ENCODE measurements around the gene ZCCHC12. TPM values are rescaled to one million over a fixed set of nuclear protein-coding genes. Genes with fewer than 3 reads are reported as not detected.

ZCCHC12 gene
- polyA plus RNA-seq, 1 donor, result 9.1 TPM

- H3K4me1 ChIP-seq (ENCODE audit: control insufficient read depth, insufficient read depth, low read length), result no peaks in the 10 kb centered on the region
- WGBS (ENCODE audit: insufficient coverage, low lambda C conversion rate), result no CpG with 5 or more reads among the region's 22 CpGs
- no peaks in the 10 kb centered on the region for H3K9me3 ChIP-seq (ENCODE audit: control insufficient read depth, low read depth, low read length)
- peaks cover 69% of the 10 kb centered on the region for H3K27me3 ChIP-seq (ENCODE audit: control insufficient read depth, insufficient read depth, low read length)
- H3K27ac ChIP-seq (ENCODE audit: low read length), result no peak overlapping the region
- H3K36me3 ChIP-seq (ENCODE audit: control insufficient read depth, insufficient read depth, low read length), result no peaks in the 10 kb centered on the region
- H3K4me3 ChIP-seq (ENCODE audit: low read length), result peak overlapping the region; percentile 32
- no peak for DNase-seq
Measured at GRCh38 chrX:118824173-118824730, 628 bp downstream of the ZCCHC12 start.

GRCh38 chrX:118825227-118825626 lies 1.6 kb downstream of the ZCCHC12 start:
- Histone ChIP-seq H3K9me3 (ENCODE audit: control insufficient read depth, low read depth, low read length) (no peaks in the 10 kb centered on the region), H3K27ac (ENCODE audit: low read length) (no peak overlapping the region), H3K36me3 (ENCODE audit: control insufficient read depth, insufficient read depth, low read length) (no peaks in the 10 kb centered on the region), H3K4me1 (ENCODE audit: control insufficient read depth, insufficient read depth, low read length) (no peaks in the 10 kb centered on the region), H3K27me3 (ENCODE audit: control insufficient read depth, insufficient read depth, low read length) (peaks cover 69% of the 10 kb centered on the region), H3K4me3 (ENCODE audit: low read length) (no peak overlapping the region)
- no peak for DNase-seq
- no CpG with 5 or more reads among the region's 16 CpGs for WGBS (ENCODE audit: insufficient coverage, low lambda C conversion rate)

- no peaks in the 10 kb centered on the region for H3K27me3 ChIP-seq (ENCODE audit: control insufficient read depth, insufficient read depth, low read length)
- H3K9me3 ChIP-seq (ENCODE audit: control insufficient read depth, low read depth, low read length), result no peaks in the 10 kb centered on the region
- no CpG with 5 or more reads among the region's 50 CpGs for WGBS (ENCODE audit: insufficient coverage, low lambda C conversion rate)
- H3K27ac ChIP-seq (ENCODE audit: low read length), result peak overlapping the region; percentile 72
- H3K4me3 ChIP-seq (ENCODE audit: low read length), result peak overlapping the region; percentile 50
- peak; percentile 71 to 79 for DNase-seq
- no peaks in the 10 kb centered on the region for H3K36me3 ChIP-seq (ENCODE audit: control insufficient read depth, insufficient read depth, low read length)
- H3K4me1 ChIP-seq (ENCODE audit: control insufficient read depth, insufficient read depth, low read length), result no peaks in the 10 kb centered on the region
Measured at GRCh38 chrX:118839334-118839958, 15.8 kb downstream of the ZCCHC12 start.

GRCh38 chrX:118847676-118848075 lies 24.1 kb downstream of the ZCCHC12 start:
- WGBS (ENCODE audit: insufficient coverage, low lambda C conversion rate), result no CpG with 5 or more reads among the region's 1 CpG
- Histone ChIP-seq H3K27me3 (ENCODE audit: control insufficient read depth, insufficient read depth, low read length) (no peaks in the 10 kb centered on the region), H3K4me1 (ENCODE audit: control insufficient read depth, insufficient read depth, low read length) (no peaks in the 10 kb centered on the region), H3K27ac (ENCODE audit: low read length) (no peak overlapping the region), H3K36me3 (ENCODE audit: control insufficient read depth, insufficient read depth, low read length) (no peaks in the 10 kb centered on the region), H3K4me3 (ENCODE audit: low read length) (no peak overlapping the region), H3K9me3 (ENCODE audit: control insufficient read depth, low read depth, low read length) (no peaks in the 10 kb centered on the region)
- DNase-seq, result peak; percentile 23

GRCh38 chrX:118853596-118853995 lies 30.0 kb downstream of the ZCCHC12 start:
- Histone ChIP-seq H3K9me3 (ENCODE audit: control insufficient read depth, low read depth, low read length) (no peaks in the 10 kb centered on the region), H3K36me3 (ENCODE audit: control insufficient read depth, insufficient read depth, low read length) (no peaks in the 10 kb centered on the region), H3K27ac (ENCODE audit: low read length) (no peak overlapping the region), H3K4me3 (ENCODE audit: low read length) (no peak overlapping the region), H3K27me3 (ENCODE audit: control insufficient read depth, insufficient read depth, low read length) (no peaks in the 10 kb centered on the region), H3K4me1 (ENCODE audit: control insufficient read depth, insufficient read depth, low read length) (peaks cover 6% of the 10 kb centered on the region)
- WGBS (ENCODE audit: insufficient coverage, low lambda C conversion rate), result no CpG with 5 or more reads among the region's 3 CpGs
- no peak for DNase-seq

- no peak overlapping the region for H3K27ac ChIP-seq (ENCODE audit: low read length)
- peak in 1 of 2 donors; percentile 24 for DNase-seq
- no peak overlapping the region for H3K4me3 ChIP-seq (ENCODE audit: low read length)
- H3K4me1 ChIP-seq (ENCODE audit: control insufficient read depth, insufficient read depth, low read length), result peaks cover 6% of the 10 kb centered on the region
- WGBS (ENCODE audit: insufficient coverage, low lambda C conversion rate), result no CpG with 5 or more reads among the region's 3 CpGs
- H3K36me3 ChIP-seq (ENCODE audit: control insufficient read depth, insufficient read depth, low read length), result no peaks in the 10 kb centered on the region
- no peaks in the 10 kb centered on the region for H3K27me3 ChIP-seq (ENCODE audit: control insufficient read depth, insufficient read depth, low read length)
- H3K9me3 ChIP-seq (ENCODE audit: control insufficient read depth, low read depth, low read length), result no peaks in the 10 kb centered on the region
Measured at GRCh38 chrX:118855681-118856310, 32.2 kb downstream of the ZCCHC12 start.

- WGBS (ENCODE audit: insufficient coverage, low lambda C conversion rate), result no CpG with 5 or more reads among the region's 3 CpGs
- Histone ChIP-seq H3K9me3 (ENCODE audit: control insufficient read depth, low read depth, low read length) (no peaks in the 10 kb centered on the region), H3K36me3 (ENCODE audit: control insufficient read depth, insufficient read depth, low read length) (no peaks in the 10 kb centered on the region), H3K27ac (ENCODE audit: low read length) (no peak overlapping the region), H3K27me3 (ENCODE audit: control insufficient read depth, insufficient read depth, low read length) (no peaks in the 10 kb centered on the region), H3K4me3 (ENCODE audit: low read length) (no peak overlapping the region), H3K4me1 (ENCODE audit: control insufficient read depth, insufficient read depth, low read length) (peaks cover 6% of the 10 kb centered on the region)
- DNase-seq, result no peak
Measured at GRCh38 chrX:118857006-118857405, 33.4 kb downstream of the ZCCHC12 start.

- Histone ChIP-seq H3K36me3 (ENCODE audit: control insufficient read depth, insufficient read depth, low read length) (no peaks in the 10 kb centered on the region), H3K4me3 (ENCODE audit: low read length) (no peak overlapping the region), H3K27ac (ENCODE audit: low read length) (no peak overlapping the region), H3K9me3 (ENCODE audit: control insufficient read depth, low read depth, low read length) (no peaks in the 10 kb centered on the region), H3K4me1 (ENCODE audit: control insufficient read depth, insufficient read depth, low read length) (peaks cover 3% of the 10 kb centered on the region), H3K27me3 (ENCODE audit: control insufficient read depth, insufficient read depth, low read length) (no peaks in the 10 kb centered on the region)
- 100% methylated on average over 2 of the region's 2 CpGs for WGBS (ENCODE audit: insufficient coverage, low lambda C conversion rate)
- no peak for DNase-seq
Measured at GRCh38 chrX:118861338-118861737, 37.7 kb downstream of the ZCCHC12 start.

- no peaks in the 10 kb centered on the region for H3K36me3 ChIP-seq (ENCODE audit: control insufficient read depth, insufficient read depth, low read length)
- no peaks in the 10 kb centered on the region for H3K4me1 ChIP-seq (ENCODE audit: control insufficient read depth, insufficient read depth, low read length)
- no peak overlapping the region for H3K27ac ChIP-seq (ENCODE audit: low read length)
- no peaks in the 10 kb centered on the region for H3K27me3 ChIP-seq (ENCODE audit: control insufficient read depth, insufficient read depth, low read length)
- H3K4me3 ChIP-seq (ENCODE audit: low read length), result no peak overlapping the region
- DNase-seq, result no peak
- H3K9me3 ChIP-seq (ENCODE audit: control insufficient read depth, low read depth, low read length), result no peaks in the 10 kb centered on the region
- no CpG with 5 or more reads among the region's 1 CpG for WGBS (ENCODE audit: insufficient coverage, low lambda C conversion rate)
Measured at GRCh38 chrX:118862091-118862490, 38.5 kb downstream of the ZCCHC12 start.

GRCh38 chrX:118862979-118863378 lies 39.4 kb downstream of the ZCCHC12 start:
- WGBS (ENCODE audit: insufficient coverage, low lambda C conversion rate), result no CpG with 5 or more reads among the region's 4 CpGs
- Histone ChIP-seq H3K9me3 (ENCODE audit: control insufficient read depth, low read depth, low read length) (no peaks in the 10 kb centered on the region), H3K36me3 (ENCODE audit: control insufficient read depth, insufficient read depth, low read length) (no peaks in the 10 kb centered on the region), H3K4me1 (ENCODE audit: control insufficient read depth, insufficient read depth, low read length) (no peaks in the 10 kb centered on the region), H3K27me3 (ENCODE audit: control insufficient read depth, insufficient read depth, low read length) (no peaks in the 10 kb centered on the region), H3K4me3 (ENCODE audit: low read length) (no peak overlapping the region), H3K27ac (ENCODE audit: low read length) (no peak overlapping the region)
- no peak for DNase-seq
